C4-2B (cell line): ENCODE results near the gene ANKIB1.
A peak's percentile ranks its signal among the peaks of the same experiment; 100 is the strongest.
"Not testable (repeated sequence)": the region's sequence is repeated elsewhere in the genome, so short reads cannot be mapped to it uniquely, and the experiment has no call there.

Experiments
- H3K27ac ChIP-seq: fragments of 450-650 bp; 2 replicates; pipeline ENCODE4 v1.5.1; 2017
- CTCF ChIP-seq: fragments of 450-650 bp; conservative IDR thresholded peaks from 2 replicates; pipeline ENCODE4 v1.5.1; 2017; ENCODE audit warnings: mild to moderate bottlenecking
- ZFX ChIP-seq: fragments of 450-650 bp; IDR thresholded peaks from 2 replicates; pipeline ENCODE4 v1.6.1; 2017

ANKIB1 gene

GRCh38 chr7:92433019-92433418 lies 187.2 kb downstream of the ANKIB1 start:
- no peak for TF ChIP-seq ZFX
- no peak for TF ChIP-seq CTCF
- H3K27ac ChIP-seq: no peak overlapping the region

GRCh38 chr7:92435542-92435941 lies 189.8 kb downstream of the ANKIB1 start:
- no peak overlapping the region for H3K27ac ChIP-seq
- TF ChIP-seq CTCF (no peak), ZFX (no peak)

- H3K27ac ChIP-seq: no peak overlapping the region
- no peak for TF ChIP-seq CTCF
- TF ChIP-seq ZFX: no peak
Observed at GRCh38 chr7:92436612-92437445, 191.1 kb downstream of the ANKIB1 start.

GRCh38 chr7:92437956-92438491 lies 192.2 kb downstream of the ANKIB1 start:
- H3K27ac ChIP-seq: no peak overlapping the region
- no peak for TF ChIP-seq CTCF
- no peak for TF ChIP-seq ZFX

GRCh38 chr7:92442720-92443119 lies 196.9 kb downstream of the ANKIB1 start:
- H3K27ac ChIP-seq: not testable (repeated sequence)

GRCh38 chr7:92446869-92447344 lies 201.1 kb downstream of the ANKIB1 start:
- peak overlapping the region; percentile 98 for H3K27ac ChIP-seq
- TF ChIP-seq ZFX (no peak), CTCF (peak; percentile 95)

- H3K27ac ChIP-seq: peak within 1 kb of the TSS; percentile 98
- peak; percentile 71 for TF ChIP-seq CTCF
- peak; percentile 97 for TF ChIP-seq ZFX
Observed at GRCh38 chr7:92447345-92448204, 201.8 kb downstream of the ANKIB1 start, which contains the start of gene GATAD1. Gene GATAD1 (plus strand): TSS chr7:92447482. CDS start chr7:92447730, 248 bp downstream.
